ENCODE results near the gene GTF2H2C.
A peak's percentile ranks its signal among the peaks of the same experiment; 100 is the strongest.
"Not testable (repeated sequence)": the region's sequence is repeated elsewhere in the genome, so short reads cannot be mapped to it uniquely, and the experiment has no call there.

The GTF2H2C gene

GRCh38 chr5:69559908-69560330, at the start of gene GTF2H2C:
Gene GTF2H2C, plus strand, starts transcription at chr5:69560191. Its CDS starts 4,942 bp downstream, at chr5:69565133.
- peak; percentile 86 for DNase-seq

DNA sequence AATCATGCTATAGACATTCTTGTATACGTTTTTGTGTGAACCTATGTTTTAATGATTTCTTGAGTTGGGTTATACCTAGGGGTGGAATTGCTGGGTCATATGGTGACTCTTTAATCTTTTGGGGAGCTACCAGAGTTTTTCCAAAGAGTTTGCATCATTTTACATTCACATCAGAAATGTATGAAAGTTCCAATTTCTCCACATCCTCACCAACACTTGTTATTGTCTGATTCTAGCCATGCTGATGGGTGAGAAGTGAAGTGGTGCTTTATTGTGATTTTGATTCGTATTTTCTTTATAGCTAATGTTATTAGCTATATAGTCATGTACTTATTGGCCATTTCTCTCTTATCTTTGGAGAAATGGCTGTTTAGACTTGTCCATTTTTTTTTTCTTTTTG, 49.3 kb upstream of the GTF2H2C start:
- no peak for DNase-seq

DNA sequence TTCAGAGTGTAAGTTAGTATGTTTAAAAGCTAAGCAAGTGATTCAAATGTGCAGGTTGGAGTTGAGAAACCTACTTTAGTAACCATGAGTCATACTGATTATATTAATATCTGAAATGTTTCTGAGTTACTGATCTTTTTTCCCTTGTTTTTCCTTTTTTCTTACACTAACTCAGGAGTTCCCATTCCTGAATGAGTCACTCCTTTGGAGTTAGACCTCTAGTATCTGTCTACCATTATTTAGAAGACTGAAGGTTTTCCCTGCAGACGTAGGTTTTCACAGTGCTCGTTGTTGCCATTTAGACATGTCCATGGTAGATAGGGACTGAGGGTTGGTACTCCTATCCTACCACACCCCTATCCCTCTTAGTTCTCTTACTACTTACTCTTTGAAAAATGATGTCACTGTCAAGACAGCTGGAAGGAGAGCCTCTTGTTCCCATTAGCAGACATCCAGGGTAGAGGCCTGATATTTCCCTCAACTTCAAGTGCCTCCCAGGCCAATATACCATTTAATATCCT, 47.2 kb upstream of the GTF2H2C start:
- no peak for DNase-seq

- not testable (repeated sequence) for DNase-seq
Observed at GRCh38 chr5:69515570-69515969, 44.4 kb upstream of the GTF2H2C start.

DNA sequence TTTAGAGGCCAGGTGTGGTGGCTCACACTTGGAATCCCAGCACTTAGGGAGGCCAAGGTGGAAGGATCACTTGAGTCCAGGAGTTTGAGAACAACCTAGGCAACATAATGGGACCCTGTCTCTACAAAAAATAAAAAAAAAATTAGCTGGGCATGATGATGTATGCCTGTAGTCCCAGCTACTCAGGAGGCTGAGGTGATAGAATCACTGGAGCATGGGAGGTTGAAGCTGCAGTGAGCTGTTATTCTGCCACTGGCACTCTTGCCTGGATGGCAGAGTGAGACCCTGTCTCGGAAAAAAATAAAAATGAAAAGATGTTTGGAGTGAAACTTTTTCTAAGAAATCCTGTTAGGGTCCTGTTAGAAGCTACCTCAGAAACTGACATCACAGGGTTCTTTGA, 43.2 kb upstream of the GTF2H2C start:
- DNase-seq, result no peak

DNA sequence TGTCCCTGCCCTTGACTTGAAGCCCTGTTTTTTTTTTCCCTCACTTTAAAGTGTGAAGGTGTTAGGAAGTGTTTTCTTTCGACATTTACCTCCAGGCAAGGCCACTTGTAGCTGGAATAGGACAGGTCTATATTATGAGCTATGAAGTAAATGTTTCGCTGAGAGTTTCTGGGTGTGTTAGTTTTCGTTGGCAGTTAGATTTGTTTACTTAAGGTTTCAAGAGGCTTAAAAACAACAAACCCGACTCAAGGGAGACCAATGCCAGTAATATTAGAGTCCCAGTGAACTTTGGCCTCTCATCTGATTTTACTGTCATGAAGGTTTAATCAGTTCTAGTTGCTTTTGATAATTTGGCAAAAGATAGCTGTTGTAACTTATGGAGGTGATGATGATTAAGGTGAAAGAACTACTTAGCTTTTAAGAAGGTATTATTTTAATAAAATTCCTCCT, 42.2 kb upstream of the GTF2H2C start:
- no peak for DNase-seq

GRCh38 chr5:69519285-69519684, 40.7 kb upstream of the GTF2H2C start:
- DNase-seq, result no peak

- DNase-seq, result no peak
Observed at GRCh38 chr5:69522035-69522434, 38.0 kb upstream of the GTF2H2C start.

DNA sequence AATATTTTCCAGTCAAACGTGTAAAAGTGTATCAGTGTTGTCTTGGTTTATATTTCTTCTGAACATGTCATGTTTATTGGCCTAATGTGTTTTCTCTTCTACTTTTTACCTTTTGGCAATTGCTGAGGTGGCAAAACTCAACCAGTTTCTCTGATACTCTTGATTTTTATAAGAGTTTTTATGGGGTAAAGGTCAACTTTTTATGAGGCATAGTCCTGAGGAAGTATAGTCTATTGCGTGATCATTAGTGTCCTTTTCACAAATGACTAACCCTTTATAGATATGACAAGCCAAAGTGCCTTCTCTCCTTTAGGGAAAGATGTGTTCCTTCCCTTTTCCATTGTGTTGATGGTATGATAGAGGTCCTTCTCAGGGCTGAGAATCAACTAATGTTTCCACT, 34.5 kb upstream of the GTF2H2C start:
- DNase-seq, result no peak

GRCh38 chr5:69526660-69527059, 33.3 kb upstream of the GTF2H2C start:
- no peak for DNase-seq

GRCh38 chr5:69527128-69527770, 32.7 kb upstream of the GTF2H2C start:
- DNase-seq, result no peak

- no peak for DNase-seq
Observed at GRCh38 chr5:69528035-69528434, 32.0 kb upstream of the GTF2H2C start.

DNA sequence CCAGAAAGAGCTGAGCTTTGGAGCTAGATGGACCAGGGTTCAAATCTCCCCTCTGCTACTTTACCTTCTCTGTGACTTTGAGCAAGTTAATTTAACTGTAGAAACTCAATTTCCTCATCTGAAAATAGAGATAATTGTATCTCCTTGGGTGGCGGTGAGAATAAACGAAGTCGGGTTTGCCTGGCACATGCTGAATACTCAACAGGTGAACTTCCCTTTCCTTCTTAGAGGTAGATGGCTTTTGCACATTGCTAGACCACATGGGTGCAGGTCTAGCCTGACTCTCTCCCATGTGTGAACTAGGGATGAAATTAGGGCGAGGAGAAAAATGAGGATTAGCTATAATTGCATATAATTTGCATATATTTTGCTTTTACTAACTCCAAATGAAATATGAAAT, 31.4 kb upstream of the GTF2H2C start:
- no peak for DNase-seq

DNA sequence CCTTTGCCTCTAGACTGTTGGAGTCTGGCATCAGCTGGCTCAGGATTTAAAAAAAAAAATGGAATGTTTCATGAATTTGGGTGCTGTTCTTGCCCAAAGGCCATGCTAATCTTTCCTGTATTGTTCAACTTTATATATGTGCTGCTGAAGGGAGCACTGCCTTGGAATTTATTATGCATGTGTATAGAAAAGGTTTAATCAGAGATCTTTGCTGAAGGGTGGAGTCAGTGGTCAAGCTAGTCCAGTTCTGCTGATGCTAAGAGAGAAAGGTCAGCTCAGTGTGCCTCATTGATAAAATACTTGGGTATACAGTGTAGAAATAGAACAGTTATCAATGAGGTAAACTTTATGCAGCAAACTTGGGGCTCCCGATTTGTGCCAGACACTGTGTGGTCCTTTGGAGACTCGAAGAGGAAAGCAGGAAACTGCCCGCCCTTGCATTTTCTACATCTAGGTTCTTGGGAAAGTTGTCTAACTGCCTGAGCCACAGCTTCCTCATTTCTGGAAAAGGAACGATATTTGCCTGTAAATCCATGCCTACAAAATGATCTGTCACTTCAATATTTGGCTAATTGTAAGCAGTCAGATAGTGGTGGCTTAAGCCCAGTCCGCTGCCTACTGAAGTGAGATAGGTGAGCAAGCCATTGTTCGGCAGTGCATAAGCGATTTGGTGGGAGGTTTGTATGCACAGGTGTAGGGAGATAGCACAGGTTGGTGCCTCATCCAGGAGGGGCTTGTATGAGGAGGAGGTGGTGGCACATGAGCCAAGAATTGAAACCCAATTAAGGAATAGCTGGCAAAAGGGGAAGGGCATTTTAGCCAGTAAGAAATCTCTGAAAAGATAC, 29.2 kb upstream of the GTF2H2C start:
- no peak for DNase-seq

DNA sequence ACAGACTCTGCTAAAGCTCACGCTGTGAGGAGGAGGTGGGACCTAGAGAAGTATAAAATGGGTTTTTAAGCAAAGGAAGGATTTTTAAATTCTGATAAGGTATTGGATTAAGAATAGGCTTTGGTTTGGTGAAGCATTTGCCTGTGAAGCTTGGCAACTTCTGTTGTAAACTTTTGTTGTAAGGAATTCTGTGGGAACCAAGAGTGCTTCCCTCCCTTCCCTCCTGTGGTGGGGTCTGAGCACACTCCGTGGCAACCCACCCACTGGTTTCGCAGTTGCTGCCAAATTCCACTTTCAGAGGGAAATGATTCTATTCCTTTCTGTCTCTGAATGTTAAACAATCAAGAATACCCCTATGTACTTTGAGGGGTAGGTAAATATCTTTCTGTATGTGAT, 28.6 kb upstream of the GTF2H2C start:
- no peak for DNase-seq

GRCh38 chr5:69537911-69538310, 22.1 kb upstream of the GTF2H2C start:
- DNase-seq, result not testable (repeated sequence)

DNA sequence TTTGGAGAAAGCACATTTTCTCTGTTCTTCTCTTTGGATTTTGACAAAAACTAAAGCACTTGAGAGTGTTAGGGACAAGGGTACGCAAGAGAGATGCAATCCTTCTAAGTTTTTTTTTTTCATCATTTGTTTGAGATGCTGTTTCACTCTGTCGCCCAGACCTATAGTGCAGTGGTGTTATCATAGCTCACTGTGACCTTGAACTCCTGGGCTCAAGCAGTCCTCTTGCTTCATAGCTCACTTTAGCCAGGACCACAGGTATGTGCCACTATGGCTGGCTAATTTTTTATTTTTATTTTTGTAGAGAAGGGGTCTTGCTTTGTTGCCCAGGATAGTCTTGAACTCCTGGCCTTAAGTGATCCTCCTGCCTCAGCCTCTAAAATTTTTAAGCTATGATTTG, 21.3 kb upstream of the GTF2H2C start:
- not testable (repeated sequence) for DNase-seq

GRCh38 chr5:69541347-69541746, 18.6 kb upstream of the GTF2H2C start:
- DNase-seq, result not testable (repeated sequence)

GRCh38 chr5:69542838-69543618, 17.0 kb upstream of the GTF2H2C start:
- not testable (repeated sequence) for DNase-seq

DNA sequence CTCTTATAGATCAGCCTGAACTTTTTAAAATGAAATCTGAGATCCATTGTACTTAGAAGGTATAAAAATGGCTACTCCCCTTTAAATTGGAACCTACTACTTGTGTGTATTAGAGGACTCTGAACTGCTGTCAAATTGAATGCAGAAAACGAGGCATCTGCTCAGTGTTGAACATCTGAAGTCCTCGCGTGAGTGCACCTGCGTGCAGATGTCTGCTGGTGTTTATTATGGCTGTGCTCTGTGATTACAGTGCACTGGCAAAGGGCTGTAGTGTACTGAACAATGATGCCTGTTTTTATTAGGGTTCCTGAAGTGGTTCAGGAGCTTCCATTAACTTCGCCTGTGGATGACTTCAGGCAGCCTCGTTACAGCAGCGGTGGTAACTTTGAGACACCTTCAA, 15.4 kb upstream of the GTF2H2C start:
- not testable (repeated sequence) for DNase-seq

- DNase-seq, result peak; percentile 53
Observed at GRCh38 chr5:69560587-69561431, 818 bp downstream of the GTF2H2C start.

- not testable (repeated sequence) for DNase-seq
Observed at GRCh38 chr5:69566172-69566571, 6.2 kb downstream of the GTF2H2C start.

Measured in activated CD8-positive, alpha-beta memory T cell treated with anti-CD3 and anti-CD28 coated beads for 24 hours (primary cell).